Karpas-422 (cell line): Measurements from ENCODE around the gene FKBP1A. TPM values are rescaled to one million over a fixed set of nuclear protein-coding genes. Genes with fewer than 3 reads are reported as not detected.

Experiments used
- DNase-seq: peaks from one replicate; pipeline ENCODE4 v3.0.0-alpha.2; 2015
- H2AFZ ChIP-seq: fragments of 200-600 bp; sonication (generic); 2 replicates; pipeline ENCODE4 v1.6.1; 2014; ENCODE audit warnings: antibody characterized with exemption, low read length, mixed read lengths
- H3K27ac ChIP-seq: fragments of 200-600 bp; sonication (generic); 2 replicates; pipeline ENCODE4 v1.5.1; 2014; ENCODE audit warnings: mild to moderate bottlenecking, low read length, moderate library complexity
- H3K27me3 ChIP-seq: fragments of 200-600 bp; sonication (generic); 2 replicates; pipeline ENCODE4 v1.6.1; 2014; ENCODE audit warnings: low read length, mixed read lengths
- H3K36me3 ChIP-seq: fragments of 200-600 bp; sonication (generic); 2 replicates; pipeline ENCODE4 v1.6.1; 2014; ENCODE audit warnings: low read length, mixed read lengths; ENCODE audit not compliant: insufficient read depth
- H3K4me1 ChIP-seq: fragments of 200-600 bp; sonication (generic); 2 replicates; pipeline ENCODE4 v1.6.1; 2014; ENCODE audit warnings: mild to moderate bottlenecking, low read length, mixed read lengths
- H3K4me2 ChIP-seq: fragments of 200-600 bp; sonication (generic); 2 replicates; pipeline ENCODE4 v1.6.1; 2014; ENCODE audit warnings: low read length, low read depth, mild to moderate bottlenecking; ENCODE audit not compliant: poor library complexity, severe bottlenecking
- H3K4me3 ChIP-seq: fragments of 200-600 bp; sonication (generic); 2 replicates; pipeline ENCODE4 v1.5.1; 2014; ENCODE audit warnings: mild to moderate bottlenecking, antibody characterized with exemption, low read length, mixed read lengths
- H3K79me2 ChIP-seq: fragments of 200-600 bp; sonication (generic); 2 replicates; pipeline ENCODE4 v1.6.1; 2014; ENCODE audit warnings: mild to moderate bottlenecking, low read length, mixed read lengths
- H3K9ac ChIP-seq: fragments of 200-600 bp; sonication (generic); 2 replicates; pipeline ENCODE4 v1.6.0; 2014; ENCODE audit warnings: low read length
- H3K9me2 ChIP-seq: fragments of 200-600 bp; sonication (generic), shearing (Covaris generic); replicated peaks from 2 replicates; pipeline ENCODE4 v1.6.0; 2014; ENCODE audit warnings: mild to moderate bottlenecking, low read length, moderate library complexity; ENCODE audit not compliant: insufficient read depth
- H3K9me3 ChIP-seq: fragments of 300-700, 200-600 bp; sonication (generic); 2 replicates; pipeline ENCODE4 v1.6.1; 2014; ENCODE audit warnings: low read length, mixed read lengths
- H4K20me1 ChIP-seq: fragments of 200-600 bp; sonication (generic); 2 replicates; pipeline ENCODE4 v1.6.1; 2014; ENCODE audit warnings: mild to moderate bottlenecking, antibody characterized with exemption, low read length, low read depth; ENCODE audit not compliant: insufficient read depth
- total RNA-seq: library from RNA; depleted of rRNA; stranded (reverse); fragments of >200 nt; shearing (Covaris generic); gene quantifications from 2 replicates; pipeline ENCODE4 v1.2.3, GENCODE V29; 2014; ENCODE audit warnings: low replicate concordance; rRNA removed

Gene FKBP1A
- 105 and 187 TPM in 2 replicates for total RNA-seq

GRCh38 chr20:1392693-1393506, at the start of gene FKBP1A:
Gene FKBP1A, minus strand, starts transcription at chr20:1393054. Its CDS starts 56 bp downstream, at chr20:1392998.
- Histone ChIP-seq H3K27me3 (no peaks in the 10 kb centered on the region), H3K36me3 (no peaks in the 10 kb centered on the region), H3K9me3 (no peaks in the 10 kb centered on the region), H2AFZ (peak within 1 kb of the TSS; percentile 99), H3K4me1 (peaks cover 54% of the 10 kb centered on the region), H3K9ac (peak within 1 kb of the TSS; percentile 98), H3K9me2 (no peaks in the 10 kb centered on the region), H3K4me2 (peak within 1 kb of the TSS; percentile 99), H4K20me1 (peaks cover 41% of the 10 kb centered on the region), H3K79me2 (peaks cover 49% of the 10 kb centered on the region), H3K27ac (peak within 1 kb of the TSS; percentile 54; the same call in 1 of the 2 replicates), H3K4me3 (peak within 1 kb of the TSS; percentile 95)
- peak; percentile 97 for DNase-seq

- Histone ChIP-seq H3K4me2 (no peak overlapping the region), H3K4me3 (no peak overlapping the region), H4K20me1 (0 out of 2 replicates have a peak, but pooled peaks cover 4% of the 10 kb centered on the region), H3K9me2 (no peaks in the 10 kb centered on the region), H3K79me2 (no peaks in the 10 kb centered on the region), H3K27me3 (no peaks in the 10 kb centered on the region), H3K27ac (no peak overlapping the region), H3K9me3 (no peaks in the 10 kb centered on the region), H3K36me3 (peaks cover 4% of the 10 kb centered on the region; the same call in 1 of the 2 replicates), H2AFZ (no peak overlapping the region), H3K9ac (no peak overlapping the region), H3K4me1 (no peaks in the 10 kb centered on the region)
- DNase-seq = no peak
These were observed 49.5 kb upstream of the FKBP1A start for GRCh38 chr20:1442304-1442703.

GRCh38 chr20:1441133-1441532, 48.3 kb upstream of the FKBP1A start:
- Histone ChIP-seq H4K20me1 (0 out of 2 replicates have a peak, but pooled peaks cover 4% of the 10 kb centered on the region), H3K9ac (no peak overlapping the region), H3K4me1 (no peaks in the 10 kb centered on the region), H3K36me3 (peaks cover 4% of the 10 kb centered on the region; the same call in 1 of the 2 replicates), H3K79me2 (no peaks in the 10 kb centered on the region), H2AFZ (no peak overlapping the region), H3K4me2 (no peak overlapping the region), H3K4me3 (no peak overlapping the region), H3K27ac (no peak overlapping the region), H3K9me2 (no peaks in the 10 kb centered on the region), H3K27me3 (no peaks in the 10 kb centered on the region), H3K9me3 (no peaks in the 10 kb centered on the region)
- no peak for DNase-seq

GRCh38 chr20:1440024-1440423, 47.2 kb upstream of the FKBP1A start:
- Histone ChIP-seq H3K36me3 (peaks cover 4% of the 10 kb centered on the region; the same call in 1 of the 2 replicates), H3K4me2 (no peak overlapping the region), H4K20me1 (0 out of 2 replicates have a peak, but pooled peaks cover 4% of the 10 kb centered on the region), H3K4me3 (no peak overlapping the region), H3K9me3 (no peaks in the 10 kb centered on the region), H3K9me2 (no peaks in the 10 kb centered on the region), H3K4me1 (peaks cover 4% of the 10 kb centered on the region; the same call in 1 of the 2 replicates), H3K27ac (no peak overlapping the region), H3K27me3 (no peaks in the 10 kb centered on the region), H3K9ac (no peak overlapping the region), H3K79me2 (no peaks in the 10 kb centered on the region), H2AFZ (no peak overlapping the region)
- DNase-seq = peak; percentile 80

- no peak overlapping the region for H2AFZ ChIP-seq
- no peaks in the 10 kb centered on the region for H3K9me2 ChIP-seq
- H3K79me2 ChIP-seq = no peaks in the 10 kb centered on the region
- H3K9ac ChIP-seq = no peak overlapping the region
- H4K20me1 ChIP-seq = 0 out of 2 replicates have a peak, but pooled peaks cover 4% of the 10 kb centered on the region
- no peak overlapping the region for H3K27ac ChIP-seq
- no peak for DNase-seq
- H3K9me3 ChIP-seq = no peaks in the 10 kb centered on the region
- no peaks in the 10 kb centered on the region for H3K36me3 ChIP-seq
- H3K4me1 ChIP-seq = peaks cover 6% of the 10 kb centered on the region; the same call in 1 of the 2 replicates
- H3K4me2 ChIP-seq = no peak overlapping the region
- no peaks in the 10 kb centered on the region for H3K27me3 ChIP-seq
- H3K4me3 ChIP-seq = no peak overlapping the region
These were observed 45.5 kb upstream of the FKBP1A start for GRCh38 chr20:1438361-1438760.

GRCh38 chr20:1437235-1437904, 44.5 kb upstream of the FKBP1A start:
- Histone ChIP-seq H3K4me3 (no peak overlapping the region), H3K27ac (no peak overlapping the region)
- peak; percentile 83 for DNase-seq

GRCh38 chr20:1436263-1436662, 43.4 kb upstream of the FKBP1A start:
- Histone ChIP-seq H4K20me1 (0 out of 2 replicates have a peak, but pooled peaks cover 4% of the 10 kb centered on the region), H3K4me1 (peaks cover 6% of the 10 kb centered on the region; the same call in 1 of the 2 replicates), H3K9ac (no peak overlapping the region), H3K9me3 (no peaks in the 10 kb centered on the region), H3K27me3 (no peaks in the 10 kb centered on the region), H3K4me2 (no peak overlapping the region), H3K36me3 (no peaks in the 10 kb centered on the region), H3K4me3 (no peak overlapping the region), H2AFZ (no peak overlapping the region), H3K27ac (no peak overlapping the region), H3K79me2 (no peaks in the 10 kb centered on the region), H3K9me2 (no peaks in the 10 kb centered on the region)
- DNase-seq = no peak

More at GRCh38 chr20:1437235-1437904, 44.5 kb upstream of the FKBP1A start:
- H3K4me2 ChIP-seq = no peak overlapping the region
- no peaks in the 10 kb centered on the region for H3K9me2 ChIP-seq
- peaks cover 6% of the 10 kb centered on the region; the same call in 1 of the 2 replicates for H3K4me1 ChIP-seq
- no peaks in the 10 kb centered on the region for H3K79me2 ChIP-seq
- H3K27me3 ChIP-seq = no peaks in the 10 kb centered on the region
- 0 out of 2 replicates have a peak, but pooled peaks cover 4% of the 10 kb centered on the region for H4K20me1 ChIP-seq
- H3K9me3 ChIP-seq = no peaks in the 10 kb centered on the region
- H2AFZ ChIP-seq = no peak overlapping the region
- H3K9ac ChIP-seq = no peak overlapping the region
- H3K36me3 ChIP-seq = no peaks in the 10 kb centered on the region

- no peak overlapping the region for H3K27ac ChIP-seq
- no peak overlapping the region for H2AFZ ChIP-seq
- H3K27me3 ChIP-seq = no peaks in the 10 kb centered on the region
- DNase-seq = no peak
- H3K9ac ChIP-seq = no peak overlapping the region
- H3K4me1 ChIP-seq = peaks cover 6% of the 10 kb centered on the region; the same call in 1 of the 2 replicates
- no peaks in the 10 kb centered on the region for H3K9me3 ChIP-seq
- no peak overlapping the region for H3K4me3 ChIP-seq
- H3K36me3 ChIP-seq = no peaks in the 10 kb centered on the region
- H4K20me1 ChIP-seq = 0 out of 2 replicates have a peak, but pooled peaks cover 4% of the 10 kb centered on the region
- H3K79me2 ChIP-seq = no peaks in the 10 kb centered on the region
- H3K9me2 ChIP-seq = no peaks in the 10 kb centered on the region
- H3K4me2 ChIP-seq = no peak overlapping the region
These were observed 42.5 kb upstream of the FKBP1A start for GRCh38 chr20:1435337-1435699.
